NB4 (cell line): ENCODE results near the gene TNKS1BP1.

ENCODE experiments used
- DNase-seq: peaks from one replicate; pipeline ENCODE4 v3.0.0; 2010; ENCODE audit warnings: low read depth
- H3K4me3 ChIP-seq: one replicate; pipeline ENCODE4 v1.5.1; 2011; ENCODE audit warnings: mild to moderate bottlenecking, low read depth, low read length, moderate library complexity
- MAX ChIP-seq: IDR thresholded peaks from 2 replicates; pipeline ENCODE4 v1.6.1; 2011; ENCODE audit warnings: low read depth, low read length
- MYC ChIP-seq: IDR thresholded peaks from 2 replicates; pipeline ENCODE4 v1.6.1; 2011; ENCODE audit warnings: low read depth, low read length
- POLR2A ChIP-seq: IDR thresholded peaks from 2 replicates; pipeline ENCODE4 v1.6.1; 2011; ENCODE audit warnings: mild to moderate bottlenecking; ENCODE audit not compliant: insufficient read length; ENCODE audit errors: extremely low read depth
- TF ChIP-seq, protein P1 (sequence below): IDR thresholded peaks from one replicate; pipeline ENCODE4 v1.5.1; 2012; ENCODE audit warnings: low read depth, low read length

Gene TNKS1BP1

GRCh38 chr11:57322256-57323166, 2.2 kb downstream of the TNKS1BP1 start:
- no peak overlapping the region for H3K4me3 ChIP-seq
- DNase-seq = no peak
- TF ChIP-seq, protein P1, sequence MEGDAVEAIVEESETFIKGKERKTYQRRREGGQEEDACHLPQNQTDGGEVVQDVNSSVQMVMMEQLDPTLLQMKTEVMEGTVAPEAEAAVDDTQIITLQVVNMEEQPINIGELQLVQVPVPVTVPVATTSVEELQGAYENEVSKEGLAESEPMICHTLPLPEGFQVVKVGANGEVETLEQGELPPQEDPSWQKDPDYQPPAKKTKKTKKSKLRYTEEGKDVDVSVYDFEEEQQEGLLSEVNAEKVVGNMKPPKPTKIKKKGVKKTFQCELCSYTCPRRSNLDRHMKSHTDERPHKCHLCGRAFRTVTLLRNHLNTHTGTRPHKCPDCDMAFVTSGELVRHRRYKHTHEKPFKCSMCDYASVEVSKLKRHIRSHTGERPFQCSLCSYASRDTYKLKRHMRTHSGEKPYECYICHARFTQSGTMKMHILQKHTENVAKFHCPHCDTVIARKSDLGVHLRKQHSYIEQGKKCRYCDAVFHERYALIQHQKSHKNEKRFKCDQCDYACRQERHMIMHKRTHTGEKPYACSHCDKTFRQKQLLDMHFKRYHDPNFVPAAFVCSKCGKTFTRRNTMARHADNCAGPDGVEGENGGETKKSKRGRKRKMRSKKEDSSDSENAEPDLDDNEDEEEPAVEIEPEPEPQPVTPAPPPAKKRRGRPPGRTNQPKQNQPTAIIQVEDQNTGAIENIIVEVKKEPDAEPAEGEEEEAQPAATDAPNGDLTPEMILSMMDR = no peak
- TF ChIP-seq POLR2A (no peak), MAX (no peak), MYC (no peak)

DNA sequence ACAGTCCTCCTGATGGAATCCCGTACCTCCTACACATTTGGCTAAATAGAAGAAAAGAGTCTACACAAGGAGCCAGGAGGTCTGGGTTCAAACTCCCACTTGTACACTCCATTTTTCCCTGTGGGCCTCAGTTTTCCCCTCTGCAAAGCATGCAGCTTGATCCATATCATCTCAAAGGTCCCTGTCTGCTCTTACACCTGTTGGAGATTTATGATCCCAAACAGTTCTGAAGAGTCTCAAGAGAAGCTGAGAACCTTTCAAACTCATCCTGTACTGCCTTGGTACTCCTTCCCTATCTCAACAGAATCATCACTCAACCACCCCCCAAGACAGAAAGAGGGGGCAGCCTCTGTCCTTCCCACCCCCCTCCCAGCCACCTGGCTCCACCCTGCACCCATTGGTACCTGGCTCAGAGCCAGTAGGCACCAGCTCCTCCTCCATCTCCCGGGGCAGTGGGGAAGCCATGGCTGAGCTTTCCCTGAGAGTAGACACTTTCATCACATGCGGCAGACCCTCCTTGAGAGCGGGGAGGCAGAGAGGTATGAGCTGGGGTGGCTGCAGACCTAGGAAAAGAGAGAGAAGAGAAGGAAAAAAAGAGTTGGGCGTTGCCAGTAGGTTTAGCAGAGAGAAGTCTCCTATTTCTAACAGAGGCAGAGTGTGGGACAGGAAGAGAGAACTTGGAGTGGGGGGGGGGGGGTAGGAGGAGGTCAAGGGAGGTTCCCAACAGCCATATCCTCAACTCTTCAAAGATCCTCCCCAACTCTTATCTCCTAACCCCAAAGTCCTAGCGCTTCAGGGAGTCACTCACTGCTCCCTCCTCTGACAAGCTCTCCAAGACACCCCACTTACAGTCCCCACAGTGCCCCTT, 3.1 kb downstream of the TNKS1BP1 start:
- DNase-seq = peak; percentile 38

DNA sequence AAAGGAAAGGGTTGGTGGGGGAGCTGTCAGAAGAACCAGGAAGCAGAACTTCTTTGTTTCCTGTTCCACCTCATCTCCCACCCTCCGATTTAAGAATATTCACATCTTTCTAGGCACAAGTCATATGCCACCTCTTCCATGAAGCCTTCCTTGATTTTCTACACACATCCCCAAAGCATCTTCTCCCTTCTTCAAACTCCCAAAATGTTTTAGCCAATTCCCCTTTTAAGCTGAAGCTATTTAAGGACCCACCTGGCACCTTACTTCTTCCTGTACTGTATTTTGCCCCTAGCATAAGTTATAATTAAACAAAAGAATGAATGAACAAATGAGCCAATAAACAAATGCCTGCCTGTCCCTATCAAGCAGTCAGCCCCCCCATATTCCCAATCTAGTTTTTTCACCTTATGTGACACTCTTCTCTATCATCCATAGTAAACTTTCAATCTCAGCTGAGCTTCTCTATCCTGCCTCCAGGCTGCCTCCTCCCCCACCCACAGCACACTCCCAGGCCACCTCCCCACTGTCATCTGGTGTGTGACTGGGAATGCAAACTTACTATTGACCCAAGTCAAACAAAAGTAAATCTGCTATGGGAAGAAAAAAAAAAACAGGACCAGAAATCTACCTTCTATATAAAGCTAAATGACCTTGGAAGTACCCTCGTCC, 3.9 kb downstream of the TNKS1BP1 start:
- no peak overlapping the region for H3K4me3 ChIP-seq
- no peak for TF ChIP-seq MYC
- TF ChIP-seq, protein P1 = no peak
- no peak for TF ChIP-seq MAX
- no peak for TF ChIP-seq POLR2A
- no peak for DNase-seq

More for the DNA sequence above, 3.1 kb downstream of the TNKS1BP1 start:
- TF ChIP-seq, protein P1 = no peak
- H3K4me3 ChIP-seq = no peak overlapping the region

DNA sequence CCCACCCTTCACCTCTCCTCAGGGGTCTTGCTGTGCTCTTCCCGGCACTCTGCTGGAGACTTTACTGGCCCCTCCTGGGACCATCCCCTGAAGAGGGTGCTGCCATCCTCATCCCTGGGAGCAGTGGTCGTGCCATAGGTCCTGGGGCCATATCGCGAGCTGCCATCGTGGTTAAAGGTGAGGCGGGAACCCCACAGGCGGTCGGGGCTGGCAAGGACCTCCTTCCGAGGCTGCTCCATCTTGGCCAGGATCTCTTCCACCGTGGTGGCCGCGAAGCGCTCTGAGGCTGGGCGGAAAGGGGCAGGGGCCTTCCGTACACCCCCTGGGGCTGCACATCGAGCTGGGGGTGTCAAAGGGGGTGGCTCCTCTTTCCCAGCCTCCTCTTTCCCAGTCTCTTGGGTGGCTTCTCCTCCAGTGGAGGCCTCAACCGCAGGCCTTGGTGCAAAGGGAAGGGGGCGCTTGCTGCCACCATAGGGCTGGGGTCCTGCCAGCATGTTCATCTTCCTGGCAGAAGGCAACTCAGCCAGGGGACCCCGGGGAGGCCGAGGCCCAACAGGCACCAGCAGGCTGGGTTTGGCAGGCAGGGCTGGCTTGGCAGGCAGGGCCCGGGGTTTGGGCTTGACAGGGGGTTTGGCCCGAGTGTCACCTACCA, 4.6 kb downstream of the TNKS1BP1 start:
- no peak overlapping the region for H3K4me3 ChIP-seq
- TF ChIP-seq POLR2A (no peak), MYC (no peak), MAX (no peak)
- TF ChIP-seq, protein P1 = no peak
- no peak for DNase-seq

- H3K4me3 ChIP-seq = no peak overlapping the region
Measured at GRCh38 chr11:57318178-57318577, 6.6 kb downstream of the TNKS1BP1 start.

More at GRCh38 chr11:57318178-57318577, 6.6 kb downstream of the TNKS1BP1 start:
- no peak for TF ChIP-seq MAX
- TF ChIP-seq, protein P1 = no peak
- TF ChIP-seq MYC = no peak
- TF ChIP-seq POLR2A = no peak
- no peak for DNase-seq
